Ovary (tissue), 3 donors: Measurements from ENCODE around the gene IRF3.

Source experiments
- EP300 ChIP-seq: sonication (generic); formaldehyde crosslinking; IDR thresholded peaks from one replicate; pipeline ENCODE4 v1.6.1; 2017; ENCODE audit warnings: antibody characterized with exemption
- POLR2A ChIP-seq: fragments of 450-650 bp; IDR thresholded peaks from one replicate; pipeline ENCODE4 v1.6.1; 2017; ENCODE audit warnings: antibody characterized with exemption, mild to moderate bottlenecking, moderate library complexity
- TF ChIP-seq, protein P1 (sequence below), 3 donors: fragments of 450-650 bp in 2 of 3; fragments of 200-600 bp in 1 of 3; IDR thresholded peaks; one replicate each; pipeline versions ENCODE4 v1.5.1 to v1.8.0; 2016 to 2022; ENCODE audit warnings: antibody characterized with exemption in 3 of 3, mild to moderate bottlenecking in 1 of 3
- donor health status: DM: no; HTN: no; CAD: no.

- TF ChIP-seq, protein P1, sequence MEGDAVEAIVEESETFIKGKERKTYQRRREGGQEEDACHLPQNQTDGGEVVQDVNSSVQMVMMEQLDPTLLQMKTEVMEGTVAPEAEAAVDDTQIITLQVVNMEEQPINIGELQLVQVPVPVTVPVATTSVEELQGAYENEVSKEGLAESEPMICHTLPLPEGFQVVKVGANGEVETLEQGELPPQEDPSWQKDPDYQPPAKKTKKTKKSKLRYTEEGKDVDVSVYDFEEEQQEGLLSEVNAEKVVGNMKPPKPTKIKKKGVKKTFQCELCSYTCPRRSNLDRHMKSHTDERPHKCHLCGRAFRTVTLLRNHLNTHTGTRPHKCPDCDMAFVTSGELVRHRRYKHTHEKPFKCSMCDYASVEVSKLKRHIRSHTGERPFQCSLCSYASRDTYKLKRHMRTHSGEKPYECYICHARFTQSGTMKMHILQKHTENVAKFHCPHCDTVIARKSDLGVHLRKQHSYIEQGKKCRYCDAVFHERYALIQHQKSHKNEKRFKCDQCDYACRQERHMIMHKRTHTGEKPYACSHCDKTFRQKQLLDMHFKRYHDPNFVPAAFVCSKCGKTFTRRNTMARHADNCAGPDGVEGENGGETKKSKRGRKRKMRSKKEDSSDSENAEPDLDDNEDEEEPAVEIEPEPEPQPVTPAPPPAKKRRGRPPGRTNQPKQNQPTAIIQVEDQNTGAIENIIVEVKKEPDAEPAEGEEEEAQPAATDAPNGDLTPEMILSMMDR (IDR thresholded peaks at IDR 0.05) = peak; percentile 96 to 100 (median 98)
- TF ChIP-seq POLR2A (no peak), EP300 (no peak)
Measured at GRCh38 chr19:49680421-49681351, 15.0 kb upstream of the IRF3 start.
